ENCODE results near the gene MACROD1. TPM values are rescaled to one million over a fixed set of nuclear protein-coding genes. Genes with fewer than 3 reads are reported as not detected.

The MACROD1 gene
- total and polyA plus RNA-seq, 9 of the 15 experiments (the other 6 are each of a cell fraction or from before 2014, with no cell fraction given): 1.1 to 60.0 (median 26.4) TPM

- TF ChIP-seq, protein P1, sequence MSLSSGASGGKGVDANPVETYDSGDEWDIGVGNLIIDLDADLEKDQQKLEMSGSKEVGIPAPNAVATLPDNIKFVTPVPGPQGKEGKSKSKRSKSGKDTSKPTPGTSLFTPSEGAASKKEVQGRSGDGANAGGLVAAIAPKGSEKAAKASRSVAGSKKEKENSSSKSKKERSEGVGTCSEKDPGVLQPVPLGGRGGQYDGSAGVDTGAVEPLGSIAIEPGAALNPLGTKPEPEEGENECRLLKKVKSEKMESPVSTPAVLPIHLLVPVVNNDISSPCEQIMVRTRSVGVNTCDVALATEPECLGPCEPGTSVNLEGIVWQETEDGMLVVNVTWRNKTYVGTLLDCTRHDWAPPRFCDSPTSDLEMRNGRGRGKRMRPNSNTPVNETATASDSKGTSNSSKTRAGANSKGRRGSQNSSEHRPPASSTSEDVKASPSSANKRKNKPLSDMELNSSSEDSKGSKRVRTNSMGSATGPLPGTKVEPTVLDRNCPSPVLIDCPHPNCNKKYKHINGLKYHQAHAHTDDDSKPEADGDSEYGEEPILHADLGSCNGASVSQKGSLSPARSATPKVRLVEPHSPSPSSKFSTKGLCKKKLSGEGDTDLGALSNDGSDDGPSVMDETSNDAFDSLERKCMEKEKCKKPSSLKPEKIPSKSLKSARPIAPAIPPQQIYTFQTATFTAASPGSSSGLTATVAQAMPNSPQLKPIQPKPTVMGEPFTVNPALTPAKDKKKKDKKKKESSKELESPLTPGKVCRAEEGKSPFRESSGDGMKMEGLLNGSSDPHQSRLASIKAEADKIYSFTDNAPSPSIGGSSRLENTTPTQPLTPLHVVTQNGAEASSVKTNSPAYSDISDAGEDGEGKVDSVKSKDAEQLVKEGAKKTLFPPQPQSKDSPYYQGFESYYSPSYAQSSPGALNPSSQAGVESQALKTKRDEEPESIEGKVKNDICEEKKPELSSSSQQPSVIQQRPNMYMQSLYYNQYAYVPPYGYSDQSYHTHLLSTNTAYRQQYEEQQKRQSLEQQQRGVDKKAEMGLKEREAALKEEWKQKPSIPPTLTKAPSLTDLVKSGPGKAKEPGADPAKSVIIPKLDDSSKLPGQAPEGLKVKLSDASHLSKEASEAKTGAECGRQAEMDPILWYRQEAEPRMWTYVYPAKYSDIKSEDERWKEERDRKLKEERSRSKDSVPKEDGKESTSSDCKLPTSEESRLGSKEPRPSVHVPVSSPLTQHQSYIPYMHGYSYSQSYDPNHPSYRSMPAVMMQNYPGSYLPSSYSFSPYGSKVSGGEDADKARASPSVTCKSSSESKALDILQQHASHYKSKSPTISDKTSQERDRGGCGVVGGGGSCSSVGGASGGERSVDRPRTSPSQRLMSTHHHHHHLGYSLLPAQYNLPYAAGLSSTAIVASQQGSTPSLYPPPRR (CRISPR knock-in tag; IDR thresholded peaks at IDR 0.05; ENCODE audit: borderline replicate concordance): no peak
- TF ChIP-seq, protein P2, sequence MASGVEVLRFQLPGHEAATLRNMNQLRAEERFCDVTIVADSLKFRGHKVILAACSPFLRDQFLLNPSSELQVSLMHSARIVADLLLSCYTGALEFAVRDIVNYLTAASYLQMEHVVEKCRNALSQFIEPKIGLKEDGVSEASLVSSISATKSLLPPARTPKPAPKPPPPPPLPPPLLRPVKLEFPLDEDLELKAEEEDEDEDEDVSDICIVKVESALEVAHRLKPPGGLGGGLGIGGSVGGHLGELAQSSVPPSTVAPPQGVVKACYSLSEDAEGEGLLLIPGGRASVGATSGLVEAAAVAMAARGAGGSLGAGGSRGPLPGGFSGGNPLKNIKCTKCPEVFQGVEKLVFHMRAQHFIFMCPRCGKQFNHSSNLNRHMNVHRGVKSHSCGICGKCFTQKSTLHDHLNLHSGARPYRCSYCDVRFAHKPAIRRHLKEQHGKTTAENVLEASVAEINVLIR (CRISPR knock-in tag; IDR thresholded peaks at IDR 0.05): no peak
- TF ChIP-seq PTBP1 (IDR thresholded peaks at IDR 0.05; ENCODE audit: low read depth, low read length) (0 out of 2 replicates have a peak, but pooled peaks have one; percentile 19), MAZ (CRISPR knock-in tag; conservative IDR thresholded peaks at IDR 0.05 in 1 of 2, IDR thresholded peaks at IDR 0.05 in 1 of 2) (peak; percentile 89 to 91), NBN (IDR thresholded peaks at IDR 0.05; ENCODE audit: low read depth) (peak; percentile 86), ZNF277 (CRISPR knock-in tag; IDR thresholded peaks at IDR 0.05; ENCODE audit: borderline replicate concordance) (no peak), ELF1 (tag; IDR thresholded peaks at IDR 0.05) (no peak), RNF2 (IDR thresholded peaks at IDR 0.05) (peak; percentile 95), TARDBP (IDR thresholded peaks at IDR 0.05) (peak; percentile 90), ZKSCAN3 (CRISPR knock-in tag; IDR thresholded peaks at IDR 0.05) (no peak)
- TF ChIP-seq, protein P3, sequence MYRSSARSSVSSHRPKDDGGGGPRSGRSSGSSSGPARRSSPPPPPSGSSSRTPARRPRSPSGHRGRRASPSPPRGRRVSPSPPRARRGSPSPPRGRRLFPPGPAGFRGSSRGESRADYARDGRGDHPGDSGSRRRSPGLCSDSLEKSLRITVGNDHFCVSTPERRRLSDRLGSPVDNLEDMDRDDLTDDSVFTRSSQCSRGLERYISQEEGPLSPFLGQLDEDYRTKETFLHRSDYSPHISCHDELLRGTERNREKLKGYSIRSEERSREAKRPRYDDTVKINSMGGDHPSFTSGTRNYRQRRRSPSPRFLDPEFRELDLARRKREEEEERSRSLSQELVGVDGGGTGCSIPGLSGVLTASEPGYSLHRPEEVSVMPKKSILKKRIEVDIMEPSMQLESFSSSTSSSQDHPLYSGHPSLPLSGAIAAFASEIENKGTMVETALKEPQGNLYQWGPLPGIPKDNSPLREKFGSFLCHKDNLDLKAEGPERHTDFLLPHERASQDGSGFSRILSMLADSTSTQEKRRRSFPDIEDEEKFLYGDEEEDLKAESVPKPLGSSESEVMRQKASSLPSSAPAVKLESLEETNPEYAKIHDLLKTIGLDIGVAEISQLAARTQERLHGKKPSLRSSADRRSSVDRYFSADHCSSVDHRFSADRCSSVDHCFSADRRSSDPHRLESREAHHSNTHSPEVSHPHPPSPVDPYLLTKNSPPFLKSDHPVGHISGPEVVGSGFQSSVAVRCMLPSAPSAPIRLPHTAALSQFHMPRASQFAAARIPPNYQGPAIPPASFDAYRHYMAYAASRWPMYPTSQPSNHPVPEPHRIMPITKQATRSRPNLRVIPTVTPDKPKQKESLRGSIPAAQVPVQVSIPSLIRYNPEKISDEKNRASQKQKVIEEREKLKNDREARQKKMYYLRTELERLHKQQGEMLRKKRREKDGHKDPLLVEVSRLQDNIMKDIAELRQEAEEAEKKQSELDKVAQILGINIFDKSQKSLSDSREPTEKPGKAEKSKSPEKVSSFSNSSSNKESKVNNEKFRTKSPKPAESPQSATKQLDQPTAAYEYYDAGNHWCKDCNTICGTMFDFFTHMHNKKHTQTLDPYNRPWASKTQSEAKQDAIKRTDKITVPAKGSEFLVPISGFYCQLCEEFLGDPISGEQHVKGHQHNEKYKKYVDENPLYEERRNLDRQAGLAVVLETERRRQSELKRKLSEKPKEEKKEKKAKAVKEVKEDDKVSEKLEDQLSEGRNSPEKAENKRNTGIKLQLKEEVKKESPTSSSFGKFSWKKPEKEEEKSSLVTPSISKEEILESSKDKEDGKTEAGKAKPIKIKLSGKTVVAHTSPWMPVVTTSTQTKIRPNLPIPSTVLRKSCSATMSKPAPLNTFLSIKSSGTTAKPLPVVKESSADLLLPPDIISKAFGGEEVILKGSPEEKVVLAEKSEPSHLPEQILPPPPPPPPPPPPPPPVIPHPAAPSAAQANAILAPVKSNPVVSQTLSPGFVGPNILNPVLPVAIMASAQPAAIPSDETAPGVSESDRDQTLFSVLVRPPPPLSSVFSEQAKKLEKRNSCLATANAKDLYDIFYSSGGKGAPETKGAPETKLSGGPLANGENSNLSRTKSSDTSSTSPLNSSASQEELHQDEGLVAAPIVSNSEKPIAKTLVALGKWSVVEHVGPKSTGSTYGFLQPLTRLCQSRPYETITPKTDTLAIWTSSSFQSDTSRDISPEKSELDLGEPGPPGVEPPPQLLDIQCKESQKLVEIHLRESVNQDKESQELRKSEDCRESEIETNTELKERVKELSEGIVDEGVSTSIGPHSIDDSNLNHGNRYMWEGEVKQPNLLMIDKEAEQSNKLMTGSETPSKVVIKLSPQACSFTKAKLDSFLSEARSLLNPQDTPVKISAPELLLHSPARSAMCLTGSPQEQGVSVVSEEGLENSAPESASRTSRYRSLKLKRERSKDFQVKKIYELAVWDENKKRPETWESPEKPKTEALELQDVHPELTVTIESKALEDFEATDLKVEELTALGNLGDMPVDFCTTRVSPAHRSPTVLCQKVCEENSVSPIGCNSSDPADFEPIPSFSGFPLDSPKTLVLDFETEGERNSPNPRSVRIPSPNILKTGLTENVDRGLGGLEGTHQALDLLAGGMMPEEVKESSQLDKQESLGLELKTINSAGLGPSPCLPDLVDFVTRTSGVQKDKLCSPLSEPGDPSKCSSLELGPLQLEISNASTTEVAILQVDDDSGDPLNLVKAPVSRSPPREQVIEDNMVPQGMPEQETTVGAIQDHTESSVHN (IDR thresholded peaks at IDR 0.05; ENCODE audit: borderline replicate concordance in 1 of 2, low read depth in 1 of 2): no peak
These were observed 158.2 kb downstream of the MACROD1 start (continued) for GRCh38 chr11:64007629-64008282.
